Trophoblast cell (in vitro differentiated cells and primary cell): ENCODE measurements around the gene APBA1.

Experiments
- DNase-seq, 2 donors: peaks; one replicate each; pipeline ENCODE4 v3.0.0-alpha.2; 2016
- H2AFZ ChIP-seq: 2 replicates; pipeline ENCODE4 v1.6.1; 2013; ENCODE audit warnings: low read length, moderate library complexity, mild to moderate bottlenecking; ENCODE audit not compliant: insufficient read depth, poor library complexity
- H2AK5ac ChIP-seq: 2 replicates; pipeline ENCODE4 v1.6.1; 2013; ENCODE audit warnings: mild to moderate bottlenecking, low read length
- H2BK120ac ChIP-seq: 2 replicates; pipeline ENCODE4 v1.6.1; 2013; ENCODE audit warnings: low read length, mild to moderate bottlenecking, moderate library complexity; ENCODE audit not compliant: insufficient read depth, poor library complexity
- H2BK12ac ChIP-seq: 2 replicates; pipeline ENCODE4 v1.6.1; 2013; ENCODE audit warnings: mild to moderate bottlenecking, low read length, moderate library complexity
- H2BK5ac ChIP-seq: 2 replicates; pipeline ENCODE4 v1.6.1; 2013; ENCODE audit warnings: low read length, low read depth, moderate library complexity, mild to moderate bottlenecking; ENCODE audit not compliant: poor library complexity
- H3K14ac ChIP-seq: 2 replicates; pipeline ENCODE4 v1.6.1; 2013; ENCODE audit warnings: mild to moderate bottlenecking, low read length
- H3K18ac ChIP-seq: 2 replicates; pipeline ENCODE4 v1.6.1; 2013; ENCODE audit warnings: mild to moderate bottlenecking, low read length
- H3K23ac ChIP-seq: 2 replicates; pipeline ENCODE4 v1.6.1; 2013; ENCODE audit warnings: low read length
- H3K27ac ChIP-seq: 2 replicates; pipeline ENCODE4 v1.5.1; 2013; ENCODE audit warnings: low read depth, mild to moderate bottlenecking, inconsistent platforms, low read length, moderate library complexity
- H3K27me3 ChIP-seq: 2 replicates; pipeline ENCODE4 v1.6.1; 2013; ENCODE audit warnings: inconsistent platforms, mild to moderate bottlenecking, low read length, moderate library complexity; ENCODE audit not compliant: insufficient read depth
- H3K36me3 ChIP-seq, 2 experiments: 1 replicate in 1 of 2; 2 replicates in 1 of 2; pipeline ENCODE4 v1.6.1; 2013; ENCODE audit warnings: low read length in 2 of 2, mild to moderate bottlenecking in 2 of 2, moderate library complexity in 1 of 2; ENCODE audit not compliant: insufficient read depth in 2 of 2, control insufficient read depth in 1 of 2
- H3K4ac ChIP-seq: 2 replicates; pipeline ENCODE4 v1.6.1; 2013; ENCODE audit warnings: low read depth, mild to moderate bottlenecking, low read length, moderate library complexity
- H3K4me1 ChIP-seq, 2 experiments: 1 replicate in 1 of 2; 2 replicates in 1 of 2; pipeline ENCODE4 v1.6.1; 2013; ENCODE audit warnings: low read length in 2 of 2, mild to moderate bottlenecking in 2 of 2, moderate library complexity in 1 of 2; ENCODE audit not compliant: insufficient read depth in 2 of 2, control insufficient read depth in 1 of 2
- H3K4me2 ChIP-seq: 2 replicates; pipeline ENCODE4 v1.6.1; 2013; ENCODE audit warnings: inconsistent platforms, mild to moderate bottlenecking, low read length, moderate library complexity
- H3K4me3 ChIP-seq: 2 replicates; pipeline ENCODE4 v1.5.1; 2013; ENCODE audit warnings: mild to moderate bottlenecking, low read depth, low read length, inconsistent platforms
- H3K79me1 ChIP-seq: one replicate; pipeline ENCODE4 v1.6.1; 2013; ENCODE audit warnings: low read length
- H3K79me2 ChIP-seq: 2 replicates; pipeline ENCODE4 v1.6.1; 2013; ENCODE audit warnings: low read length, mild to moderate bottlenecking; ENCODE audit not compliant: control insufficient read depth, insufficient read depth, poor library complexity
- H3K9ac ChIP-seq: 2 replicates; pipeline ENCODE4 v1.6.1; 2013; ENCODE audit warnings: mild to moderate bottlenecking, low read length
- H3K9me3 ChIP-seq: 2 replicates; pipeline ENCODE4 v1.6.1; 2013; ENCODE audit warnings: low read depth, mild to moderate bottlenecking, control low read depth, inconsistent platforms, low read length; ENCODE audit not compliant: insufficient read depth
- H4K12ac ChIP-seq: 2 replicates; pipeline ENCODE4 v1.6.1; 2013; ENCODE audit warnings: low read depth, mild to moderate bottlenecking, low read length, moderate library complexity
- H4K8ac ChIP-seq: 2 replicates; pipeline ENCODE4 v1.6.1; 2013; ENCODE audit warnings: low read depth, mild to moderate bottlenecking, low read length, moderate library complexity
- H4K91ac ChIP-seq: one replicate; pipeline ENCODE4 v1.6.1; 2013; ENCODE audit warnings: low read depth, mild to moderate bottlenecking, low read length, moderate library complexity
- WGBS: extraction: QIAGEN DNeasy Blood & Tissue Kit; methylation state at CpG from one replicate; pipeline ENCODE4 v1.1.7; 2013; ENCODE audit warnings: missing lambda C conversion rate; ENCODE audit not compliant: insufficient read length, insufficient coverage; ENCODE audit errors: extremely low coverage; 5-methylcytosine and 5-hydroxymethylcytosine counted together

The APBA1 gene

GRCh38 chr9:69649566-69650250, 22.5 kb downstream of the APBA1 start:
- H3K14ac ChIP-seq = no peak overlapping the region
- H3K23ac ChIP-seq = no peak overlapping the region
- H3K4me3 ChIP-seq = no peak overlapping the region
- no peak overlapping the region for H4K91ac ChIP-seq
- H3K9me3 ChIP-seq = no peaks in the 10 kb centered on the region
- no peak for DNase-seq
- no peak overlapping the region for H3K18ac ChIP-seq
- no peak overlapping the region for H3K4ac ChIP-seq
- no peak overlapping the region for H3K4me2 ChIP-seq
- H3K79me2 ChIP-seq = no peaks in the 10 kb centered on the region
- no peak overlapping the region for H2BK12ac ChIP-seq
- no peak overlapping the region for H2AFZ ChIP-seq
- no peak overlapping the region for H2BK120ac ChIP-seq
- WGBS = no CpG with 5 or more reads among the region's 4 CpGs
- no peak overlapping the region for H4K8ac ChIP-seq
- H3K9ac ChIP-seq = no peak overlapping the region
- no peak overlapping the region for H3K27ac ChIP-seq
- H4K12ac ChIP-seq = no peak overlapping the region
- no peaks in the 10 kb centered on the region for H3K36me3 ChIP-seq
- H2BK5ac ChIP-seq = no peak overlapping the region
- H3K79me1 ChIP-seq = no peaks in the 10 kb centered on the region
- no peaks in the 10 kb centered on the region for H3K27me3 ChIP-seq
- H2AK5ac ChIP-seq = no peak overlapping the region
- no peaks in the 10 kb centered on the region for H3K4me1 ChIP-seq

GRCh38 chr9:69647804-69648203, 24.4 kb downstream of the APBA1 start:
- Histone ChIP-seq H3K4me2 (no peak overlapping the region), H3K9me3 (no peaks in the 10 kb centered on the region), H2AK5ac (no peak overlapping the region), H2BK5ac (no peak overlapping the region), H3K9ac (no peak overlapping the region), H3K23ac (no peak overlapping the region), H2AFZ (no peak overlapping the region), H3K36me3 (no peaks in the 10 kb centered on the region), H4K12ac (no peak overlapping the region), H3K14ac (no peak overlapping the region), H3K27ac (no peak overlapping the region), H3K4me1 (no peaks in the 10 kb centered on the region), H2BK120ac (no peak overlapping the region), H4K8ac (no peak overlapping the region), H3K4ac (no peak overlapping the region), H2BK12ac (no peak overlapping the region), H3K79me1 (no peaks in the 10 kb centered on the region), H3K27me3 (no peaks in the 10 kb centered on the region), H3K4me3 (no peak overlapping the region), H3K79me2 (no peaks in the 10 kb centered on the region), H4K91ac (no peak overlapping the region), H3K18ac (no peak overlapping the region)
- WGBS = no CpG with 5 or more reads among the region's 3 CpGs
- no peak for DNase-seq

GRCh38 chr9:69646810-69647209, 25.4 kb downstream of the APBA1 start:
- no peak overlapping the region for H4K91ac ChIP-seq
- H3K4me1 ChIP-seq = no peaks in the 10 kb centered on the region
- no peak overlapping the region for H3K23ac ChIP-seq
- H3K4me3 ChIP-seq = no peak overlapping the region
- H3K79me1 ChIP-seq = no peaks in the 10 kb centered on the region
- no peak overlapping the region for H3K9ac ChIP-seq
- H3K27ac ChIP-seq = no peak overlapping the region
- DNase-seq = no peak
- H2BK5ac ChIP-seq = no peak overlapping the region
- H3K79me2 ChIP-seq = no peaks in the 10 kb centered on the region
- H3K4me2 ChIP-seq = no peak overlapping the region
- H4K12ac ChIP-seq = no peak overlapping the region
- no CpG with 5 or more reads among the region's 3 CpGs for WGBS
- no peak overlapping the region for H2BK120ac ChIP-seq
- no peak overlapping the region for H4K8ac ChIP-seq
- no peaks in the 10 kb centered on the region for H3K27me3 ChIP-seq
- H3K18ac ChIP-seq = no peak overlapping the region
- H3K14ac ChIP-seq = no peak overlapping the region
- H3K9me3 ChIP-seq = no peaks in the 10 kb centered on the region
- no peaks in the 10 kb centered on the region for H3K36me3 ChIP-seq
- no peak overlapping the region for H2AFZ ChIP-seq
- no peak overlapping the region for H3K4ac ChIP-seq
- no peak overlapping the region for H2BK12ac ChIP-seq
- H2AK5ac ChIP-seq = no peak overlapping the region

- Histone ChIP-seq H3K36me3 (no peaks in the 10 kb centered on the region), H3K27ac (no peak overlapping the region), H3K27me3 (no peaks in the 10 kb centered on the region), H3K23ac (no peak overlapping the region), H3K79me2 (no peaks in the 10 kb centered on the region), H3K18ac (no peak overlapping the region), H3K4ac (no peak overlapping the region), H3K14ac (no peak overlapping the region), H2AFZ (no peak overlapping the region), H3K4me2 (no peak overlapping the region), H2BK120ac (no peak overlapping the region), H2BK5ac (no peak overlapping the region), H3K9me3 (no peaks in the 10 kb centered on the region), H3K9ac (peak overlapping the region; percentile 33), H2BK12ac (no peak overlapping the region), H3K4me1 (no peaks in the 10 kb centered on the region), H3K79me1 (no peaks in the 10 kb centered on the region), H3K4me3 (no peak overlapping the region), H2AK5ac (no peak overlapping the region), H4K12ac (no peak overlapping the region), H4K8ac (no peak overlapping the region), H4K91ac (no peak overlapping the region)
- no CpG with 5 or more reads among the region's 10 CpGs for WGBS
- peak in 1 of 2 donors; percentile 12 for DNase-seq
Measured at GRCh38 chr9:69645488-69645887, 26.7 kb downstream of the APBA1 start.
